HG03064 (cell line): ENCODE measurements around the gene CCDC181.
"Not testable (repeated sequence)": the region's sequence is repeated elsewhere in the genome, so short reads cannot be mapped to it uniquely, and the experiment has no call there.

Source experiments
- ATAC-seq: cut with Tn5 transposase; IDR thresholded peaks from one replicate; pipeline ENCODE4 v1.9.1; 2021; ENCODE audit warnings: low read depth; ENCODE audit not compliant: unreplicated experiment

CCDC181 gene

GRCh38 chr1:169408340-169408739 lies 18.9 kb downstream of the CCDC181 start:
- ATAC-seq: not testable (repeated sequence)

DNA sequence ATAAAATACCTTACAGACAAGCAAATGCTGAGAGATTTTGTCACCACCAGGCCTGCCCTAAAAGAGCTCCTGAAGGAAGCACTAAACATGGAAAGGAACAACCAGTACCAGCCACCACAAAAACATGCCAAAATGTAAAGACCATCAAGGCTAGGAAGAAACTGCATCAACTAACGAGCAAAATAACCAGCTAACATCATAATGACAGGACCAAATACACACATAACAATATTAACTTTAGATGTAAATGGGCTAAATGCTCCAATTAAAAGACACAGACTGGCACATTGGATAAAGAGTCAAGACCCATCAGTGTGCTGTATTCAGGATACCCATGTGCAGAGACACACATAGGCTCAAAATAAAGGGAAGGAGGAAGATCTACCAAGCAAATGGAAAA lies 24.7 kb downstream of the CCDC181 start:
- not testable (repeated sequence) for ATAC-seq

DNA sequence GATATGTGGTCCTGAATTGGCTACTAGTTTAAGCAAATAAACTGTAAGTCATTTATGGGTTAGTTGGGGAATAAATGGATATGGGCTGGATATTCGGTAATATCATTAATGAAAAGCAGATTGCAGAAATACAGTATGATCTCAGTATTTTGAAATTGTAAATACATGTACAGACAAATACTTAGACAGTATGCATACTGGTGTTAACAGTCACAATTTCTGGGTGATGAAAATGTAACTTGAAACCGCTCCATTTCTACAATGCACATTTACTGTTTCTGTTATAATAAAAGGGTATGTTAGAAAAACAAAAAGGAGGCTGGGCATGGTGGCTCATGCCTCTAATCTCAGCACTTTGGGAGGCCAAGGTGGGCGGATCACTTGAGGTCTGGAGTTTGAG lies 31.3 kb downstream of the CCDC181 start:
- ATAC-seq: no peak

DNA sequence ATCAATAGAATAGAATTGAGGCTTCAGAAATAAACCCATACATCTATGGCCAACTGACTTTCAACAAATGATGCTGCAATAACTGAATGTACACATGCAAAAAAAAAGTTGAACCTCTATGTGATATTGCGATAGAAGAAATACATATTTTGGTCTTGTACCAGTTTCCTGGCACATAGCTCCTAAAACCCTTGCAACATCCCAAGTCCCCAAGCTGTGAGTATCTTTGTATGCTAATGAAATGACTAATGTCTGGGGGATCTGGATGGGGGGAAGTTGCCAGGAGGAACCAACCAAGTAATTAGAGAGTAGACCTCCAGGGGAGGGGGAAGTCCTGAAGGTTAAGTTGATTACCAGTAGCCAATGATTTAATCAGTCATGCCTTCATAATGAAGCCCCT lies 34.9 kb downstream of the CCDC181 start:
- ATAC-seq: no peak

DNA sequence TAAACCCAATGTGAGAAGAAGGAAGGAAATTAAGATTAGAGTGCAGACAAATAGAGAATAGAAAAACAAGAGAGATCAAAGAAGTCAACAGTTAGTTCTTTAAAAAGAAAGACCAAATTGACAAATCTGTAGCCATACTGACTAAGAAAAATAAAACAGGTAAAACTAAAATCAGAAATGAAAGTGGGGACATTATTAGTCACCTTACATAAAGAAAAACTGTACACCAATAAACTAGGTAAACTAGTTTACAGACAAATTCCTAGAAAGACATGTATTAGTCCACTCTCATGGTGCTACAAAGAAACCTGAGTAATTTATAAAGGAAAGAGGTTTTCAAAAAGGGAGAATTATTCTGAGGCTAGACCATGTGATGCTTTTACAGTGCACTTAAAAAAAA lies 37.0 kb downstream of the CCDC181 start:
- peak; percentile 65 for ATAC-seq

DNA sequence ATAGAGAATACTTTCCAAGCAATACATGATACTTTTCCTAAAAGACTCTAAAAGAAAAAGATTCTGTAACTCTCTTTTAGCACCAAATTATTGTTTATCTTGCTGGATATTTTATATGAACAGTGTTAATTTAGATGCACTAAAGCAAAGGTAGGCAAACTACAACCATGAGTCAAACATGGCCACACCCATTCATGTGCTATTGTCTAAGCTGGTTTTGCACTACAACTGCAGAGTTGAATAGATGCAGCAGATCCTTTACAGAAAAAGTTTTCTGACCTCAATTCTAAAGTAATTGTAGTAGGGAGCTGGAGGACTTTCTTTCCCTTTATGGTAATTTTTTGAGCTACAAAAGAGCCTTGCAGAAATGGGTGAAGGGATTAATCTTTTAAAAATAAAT lies 39.9 kb downstream of the CCDC181 start:
- no peak for ATAC-seq

DNA sequence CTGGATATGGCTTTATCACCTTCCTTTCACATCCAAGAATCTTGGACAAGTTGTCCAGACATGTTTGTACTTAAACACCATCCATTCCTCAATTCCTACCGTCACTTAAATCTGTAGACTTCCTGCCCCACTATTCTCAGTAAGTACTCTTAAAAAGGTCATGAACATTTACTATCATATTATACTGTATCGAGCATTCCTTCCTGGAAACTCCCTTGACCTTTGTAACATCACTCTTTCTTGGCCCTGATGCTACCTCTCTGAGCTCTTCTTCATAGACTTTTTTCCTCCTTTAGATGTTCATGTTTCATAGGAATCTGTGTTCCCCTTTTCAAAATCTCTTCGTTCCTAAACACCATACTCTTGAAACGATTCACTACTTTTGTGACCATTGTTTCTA lies 43.8 kb downstream of the CCDC181 start:
- ATAC-seq: no peak

GRCh38 chr1:169381162-169381561 lies 46.1 kb downstream of the CCDC181 start:
- ATAC-seq: no peak

DNA sequence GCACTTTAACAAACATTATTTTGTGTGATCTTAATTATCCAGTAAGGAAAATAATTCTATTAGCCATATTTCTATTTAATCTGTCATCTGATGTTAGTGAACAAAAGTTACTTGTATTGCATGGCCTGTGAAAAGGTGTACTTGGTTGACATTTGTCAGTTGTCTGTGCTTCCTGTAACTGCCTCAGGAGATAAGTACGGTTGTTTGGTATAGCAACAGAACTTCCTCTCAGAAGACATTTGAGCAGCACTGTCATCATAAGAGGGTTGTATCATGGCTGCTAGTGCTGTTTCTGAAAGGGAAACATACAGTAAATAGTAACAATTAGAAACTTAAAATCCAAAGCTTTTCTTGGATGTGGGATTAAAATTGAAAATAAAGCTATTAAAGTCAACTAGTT lies 55.9 kb downstream of the CCDC181 start:
- ATAC-seq: no peak

- no peak for ATAC-seq
Measured at GRCh38 chr1:169368406-169368769, 58.9 kb downstream of the CCDC181 start.

DNA sequence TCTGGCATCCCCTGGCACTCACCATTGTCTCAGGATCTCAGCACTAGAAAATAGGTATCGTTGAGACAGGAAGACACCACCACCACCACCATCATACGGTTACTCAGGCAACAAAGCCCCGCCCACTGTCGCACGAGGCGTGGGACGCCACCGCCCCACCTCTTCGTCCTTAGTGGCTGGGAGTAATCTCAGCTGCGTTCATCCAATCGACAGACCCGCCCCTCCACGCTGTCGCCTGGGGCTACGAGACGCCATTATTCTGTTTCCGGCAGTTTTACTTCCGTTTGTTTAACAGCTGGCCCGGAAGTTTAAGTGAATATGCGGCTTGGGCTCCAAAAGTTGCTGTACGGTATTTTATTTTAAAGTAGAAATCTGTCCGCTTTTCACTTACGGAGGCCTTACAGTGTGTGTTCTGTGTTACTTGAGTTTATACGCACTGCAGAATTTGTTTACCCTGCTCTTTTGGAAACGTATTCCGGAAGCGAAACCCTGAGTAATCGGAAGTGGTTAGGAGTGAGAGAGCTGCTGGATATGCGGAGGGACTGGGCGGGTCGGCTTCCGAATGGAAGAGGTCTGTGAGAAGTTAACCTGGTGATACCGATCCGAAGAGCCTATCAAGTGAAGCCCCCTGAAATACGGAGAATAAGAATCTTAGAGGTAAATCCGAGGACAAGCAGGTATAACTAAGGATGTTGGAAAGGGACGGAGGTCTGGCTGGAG lies 59.4 kb downstream of the CCDC181 start, which contains the start of the genes BLZF1 and NME7:
BLZF1 (plus strand) TSS at position 510 of the 720 bp plus-strand sequence. CDS start 1,328 bp downstream, outside the sequence.
NME7 (minus strand) TSS at position 112 of the 720 bp plus-strand sequence; CDS start at position 25, 87 bp downstream.
- peak; percentile 93 for ATAC-seq

DNA sequence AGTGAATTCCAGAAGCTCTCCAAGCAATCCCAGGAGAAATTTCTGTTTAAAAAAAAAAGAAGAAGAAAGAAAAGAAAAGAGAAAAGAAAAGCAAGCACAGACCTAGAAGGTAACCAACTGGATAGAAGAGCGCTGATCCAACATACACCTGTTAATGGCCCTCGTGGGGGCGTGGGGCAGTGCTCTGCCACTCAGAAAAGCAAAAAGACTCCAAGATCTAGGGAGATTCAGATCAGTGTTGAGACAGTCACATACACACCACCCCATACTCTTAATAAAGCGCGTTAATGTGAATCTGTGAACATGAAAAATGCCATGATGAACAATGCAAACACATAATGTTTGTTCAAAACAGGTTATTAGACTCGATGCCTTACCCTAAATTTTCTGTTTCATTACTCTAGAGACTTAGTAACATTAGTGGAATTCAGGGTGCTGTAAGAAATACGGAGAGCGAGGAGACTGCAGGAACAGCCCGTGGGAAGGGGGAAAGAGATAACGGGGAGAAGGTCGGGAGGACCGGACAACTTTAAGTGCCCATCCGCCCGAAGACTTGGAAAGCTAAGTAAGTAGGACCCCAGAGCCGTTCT lies 60.1 kb downstream of the CCDC181 start:
- no peak for ATAC-seq

DNA sequence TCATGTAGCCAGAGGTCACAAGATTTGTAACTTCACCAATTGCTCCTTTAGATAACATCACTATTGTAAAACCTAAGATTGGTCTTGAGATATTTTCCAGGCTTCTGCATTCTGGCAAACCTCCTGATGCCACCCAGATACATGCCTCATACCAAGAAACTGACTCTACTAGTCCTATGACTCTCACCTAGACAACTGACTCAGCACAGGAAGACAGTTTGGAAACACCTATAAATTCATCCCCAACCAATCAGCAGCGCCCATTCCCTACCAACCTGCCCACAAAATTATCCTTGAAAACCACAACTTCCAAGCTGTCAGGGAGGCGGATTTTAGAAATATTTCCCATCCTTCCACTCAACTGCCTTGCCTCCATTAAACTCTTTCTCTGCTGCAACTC lies 62.3 kb downstream of the CCDC181 start:
- no peak for ATAC-seq

- ATAC-seq: peak; percentile 33
Measured at GRCh38 chr1:169363046-169363730, 64.1 kb downstream of the CCDC181 start.

DNA sequence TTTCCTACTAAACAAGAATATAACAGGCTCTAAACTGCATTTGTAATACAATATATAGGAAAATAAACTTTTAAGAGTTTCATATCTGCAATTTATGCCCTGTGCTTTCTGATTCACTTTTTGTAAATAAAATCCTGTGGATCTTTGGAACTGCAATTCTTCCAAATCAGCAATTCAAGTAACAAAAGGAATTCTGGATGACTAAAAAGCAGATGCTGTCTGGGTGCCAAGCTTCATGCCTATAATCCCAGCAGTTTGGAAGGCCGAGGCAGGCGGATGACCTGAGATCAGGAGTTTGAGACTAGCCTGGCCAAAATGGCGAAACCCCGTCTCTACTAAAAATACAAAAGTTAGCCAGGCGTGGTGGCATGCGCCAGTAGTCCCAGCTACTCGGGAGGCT lies 66.0 kb downstream of the CCDC181 start:
- ATAC-seq: no peak

- no peak for ATAC-seq
Measured at GRCh38 chr1:169360415-169360814, 66.9 kb downstream of the CCDC181 start.

- ATAC-seq: no peak
Measured at GRCh38 chr1:169348383-169349036, 78.8 kb downstream of the CCDC181 start.

- ATAC-seq: no peak
Measured at GRCh38 chr1:169347688-169348382, 79.4 kb downstream of the CCDC181 start.

- ATAC-seq: no peak
Measured at GRCh38 chr1:169346036-169346589, 81.2 kb downstream of the CCDC181 start.

DNA sequence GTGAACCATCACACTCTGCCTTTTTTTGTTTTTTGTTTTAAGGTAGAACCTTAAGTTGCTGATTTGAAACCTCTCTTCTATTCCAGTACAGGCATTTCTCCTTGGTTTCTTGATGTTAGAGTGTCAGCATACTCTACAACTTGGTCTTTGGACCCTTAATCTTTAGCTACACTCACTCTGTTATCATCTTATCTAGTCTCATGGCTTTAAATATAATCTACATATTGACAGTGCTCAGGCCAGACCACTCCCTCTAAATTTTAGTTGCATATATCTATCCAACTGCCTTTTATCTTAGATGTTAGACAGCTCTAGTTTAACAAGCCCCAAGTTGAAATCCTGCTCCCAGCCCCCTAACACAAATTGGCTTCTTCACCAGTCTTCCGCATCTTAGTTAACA lies 81.8 kb downstream of the CCDC181 start:
- ATAC-seq: no peak
